Embryonic facial prominence (tissue), 1 donor: ENCODE results near the gene CEMIP.

Source experiments
- DNase-seq: peaks from one replicate; pipeline ENCODE4 v3.0.0-alpha.2; 2016; ENCODE audit errors: extremely low spot score

Gene CEMIP

GRCh38 chr15:80931191-80931590 lies 152.0 kb downstream of the CEMIP start:
- no peak for DNase-seq

DNA sequence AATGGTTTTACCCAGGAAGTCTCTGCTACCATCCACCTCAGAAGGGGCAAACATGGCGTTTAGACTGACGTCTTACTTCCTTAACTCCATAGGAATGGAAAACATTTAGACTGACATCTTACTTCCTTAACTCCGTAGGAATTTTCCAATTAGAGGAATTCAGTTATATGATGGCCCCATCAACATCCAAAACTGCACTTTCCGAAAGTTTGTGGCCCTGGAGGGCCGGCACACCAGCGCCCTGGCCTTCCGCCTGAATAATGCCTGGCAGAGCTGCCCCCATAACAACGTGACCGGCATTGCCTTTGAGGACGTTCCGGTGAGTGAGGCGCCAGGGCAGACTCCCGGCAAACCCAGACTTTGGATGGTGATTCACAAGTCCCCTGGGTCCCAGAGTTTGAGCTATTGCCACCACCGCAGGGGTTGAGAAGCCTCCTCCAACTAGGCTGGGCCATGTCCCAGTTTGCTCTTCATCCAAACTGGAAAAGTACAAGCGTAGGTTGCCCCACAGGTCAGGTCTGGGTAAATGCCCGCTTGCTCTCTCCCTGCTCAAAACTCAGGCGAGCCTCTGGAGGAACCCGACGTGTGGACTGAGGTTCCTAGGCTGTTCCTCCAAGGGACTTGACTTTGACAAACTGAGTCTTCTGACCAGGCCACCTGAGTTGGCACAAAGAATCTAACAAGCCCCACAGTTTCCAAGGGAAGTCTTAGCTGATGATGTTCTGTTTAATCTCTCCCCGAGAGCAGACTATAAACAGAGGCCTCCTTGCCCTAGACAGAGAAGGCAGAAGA lies 152.7 kb downstream of the CEMIP start:
- no peak for DNase-seq

- no peak for DNase-seq
These were observed 153.3 kb downstream of the CEMIP start for GRCh38 chr15:80932513-80932815.

DNA sequence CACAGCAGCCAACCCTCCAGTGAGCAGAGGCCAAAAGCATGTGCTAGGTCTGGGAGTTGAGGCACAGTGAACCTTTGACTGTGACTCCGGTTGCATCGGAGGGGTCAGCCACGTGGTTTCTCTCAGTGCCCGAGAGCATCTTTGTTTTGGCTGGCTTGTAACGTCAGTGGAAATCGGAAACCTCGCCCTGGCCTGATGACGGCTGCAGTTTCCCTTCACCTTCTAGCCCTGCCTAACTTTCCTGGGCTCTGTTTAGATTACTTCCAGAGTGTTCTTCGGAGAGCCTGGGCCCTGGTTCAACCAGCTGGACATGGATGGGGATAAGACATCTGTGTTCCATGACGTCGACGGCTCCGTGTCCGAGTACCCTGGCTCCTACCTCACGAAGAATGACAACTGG lies 153.8 kb downstream of the CEMIP start:
- no peak for DNase-seq

DNA sequence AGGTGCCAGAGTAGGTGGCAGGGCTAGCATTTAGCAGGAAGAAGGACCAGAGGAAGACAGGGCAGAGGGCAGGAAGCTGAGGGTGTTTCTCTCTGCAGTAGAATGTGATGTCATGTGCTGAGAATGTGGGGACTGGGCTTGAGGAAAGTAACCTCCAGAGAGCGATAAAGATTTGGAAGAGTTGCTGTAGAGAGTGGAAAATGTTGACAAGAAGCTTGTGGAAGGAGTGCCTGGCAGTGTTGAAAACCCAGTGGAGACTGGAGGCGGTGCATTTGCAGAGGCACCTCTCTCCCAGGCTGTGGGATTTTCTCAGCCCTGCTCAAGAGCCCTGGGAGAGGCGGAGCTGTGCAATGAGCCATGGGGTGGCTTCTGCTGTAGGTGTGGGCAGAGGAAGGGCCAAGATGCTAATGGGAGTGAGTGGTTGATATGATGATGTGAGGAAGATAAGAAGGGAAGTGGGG lies 155.6 kb downstream of the CEMIP start:
- DNase-seq, result no peak

GRCh38 chr15:80936288-80937078 lies 157.3 kb downstream of the CEMIP start:
- no peak for DNase-seq

GRCh38 chr15:80937718-80938117 lies 158.5 kb downstream of the CEMIP start:
- DNase-seq, result no peak

DNA sequence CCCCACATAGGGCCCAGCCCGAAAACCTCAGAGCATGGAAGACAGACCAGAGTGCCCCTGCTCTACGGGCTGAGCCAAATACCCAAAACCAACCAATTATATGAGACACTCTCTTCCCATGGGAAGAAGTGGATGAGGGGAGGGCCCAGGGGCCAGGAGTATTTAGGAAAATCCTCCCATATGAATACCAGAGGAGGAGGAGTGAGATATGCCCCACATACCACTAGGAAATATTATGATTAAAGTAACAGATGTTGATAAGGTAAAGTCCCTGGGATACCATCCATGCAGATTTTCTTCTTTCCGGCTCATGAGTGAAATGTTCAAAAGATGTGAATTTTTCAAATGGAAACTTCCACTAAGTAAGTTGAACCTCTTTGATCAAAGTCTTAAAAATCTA lies 160.0 kb downstream of the CEMIP start:
- DNase-seq, result no peak

- DNase-seq, result no peak
These were observed 161.2 kb downstream of the CEMIP start for GRCh38 chr15:80940331-80940730.

GRCh38 chr15:80940851-80941250 lies 161.7 kb downstream of the CEMIP start:
- no peak for DNase-seq

DNA sequence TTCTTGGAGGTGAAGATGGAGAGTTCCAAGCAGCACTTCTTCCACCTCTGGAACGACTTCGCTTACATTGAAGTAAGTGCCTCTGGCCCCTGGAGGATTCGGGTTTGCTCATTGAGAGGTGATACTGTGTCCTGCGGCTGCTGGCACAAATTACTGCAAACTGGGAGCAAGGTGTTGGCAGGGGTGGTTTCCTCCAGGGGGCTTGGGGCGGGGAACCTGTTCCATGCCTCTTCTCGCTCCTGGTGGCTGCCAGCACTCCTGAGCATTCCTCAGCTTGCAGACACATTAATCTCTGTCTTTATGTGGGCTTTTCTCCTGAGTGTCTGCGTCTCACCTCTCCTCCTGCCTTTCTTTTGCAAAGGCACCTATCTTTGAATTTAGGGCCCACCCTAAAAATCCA lies 163.1 kb downstream of the CEMIP start:
- DNase-seq, result no peak

DNA sequence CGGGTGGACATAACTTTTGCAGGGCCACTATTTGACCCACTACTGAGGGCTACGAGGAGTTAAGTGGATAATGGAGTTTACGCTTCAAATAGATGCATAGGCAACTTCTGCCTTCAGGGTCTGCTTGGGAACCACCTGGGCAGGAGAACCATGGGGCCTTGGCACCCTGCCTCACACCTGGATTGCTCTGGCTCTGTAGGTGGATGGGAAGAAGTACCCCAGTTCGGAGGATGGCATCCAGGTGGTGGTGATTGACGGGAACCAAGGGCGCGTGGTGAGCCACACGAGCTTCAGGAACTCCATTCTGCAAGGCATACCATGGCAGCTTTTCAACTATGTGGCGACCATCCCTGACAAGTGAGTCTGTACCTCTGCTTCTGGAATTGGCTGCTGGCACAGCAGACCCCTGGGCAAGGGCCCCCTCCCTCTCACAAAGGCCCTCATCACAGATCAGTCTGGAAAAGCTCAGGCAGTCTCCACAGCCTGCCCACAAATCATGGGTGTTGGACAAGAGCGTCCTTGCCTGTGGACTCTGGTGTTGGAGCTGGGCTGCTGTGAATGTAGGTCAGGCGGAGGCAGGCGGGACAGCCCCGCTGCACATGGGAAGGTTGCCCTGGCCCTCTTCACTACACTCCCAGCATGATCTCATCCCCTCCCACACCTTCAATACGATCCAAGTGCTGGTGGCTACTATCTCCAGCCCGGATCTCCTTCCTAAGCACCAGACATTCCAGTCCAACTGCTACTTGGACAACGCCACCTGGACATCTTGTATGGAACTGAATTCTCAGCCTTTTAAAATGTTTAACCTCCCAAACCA lies 163.8 kb downstream of the CEMIP start:
- no peak for DNase-seq

DNA sequence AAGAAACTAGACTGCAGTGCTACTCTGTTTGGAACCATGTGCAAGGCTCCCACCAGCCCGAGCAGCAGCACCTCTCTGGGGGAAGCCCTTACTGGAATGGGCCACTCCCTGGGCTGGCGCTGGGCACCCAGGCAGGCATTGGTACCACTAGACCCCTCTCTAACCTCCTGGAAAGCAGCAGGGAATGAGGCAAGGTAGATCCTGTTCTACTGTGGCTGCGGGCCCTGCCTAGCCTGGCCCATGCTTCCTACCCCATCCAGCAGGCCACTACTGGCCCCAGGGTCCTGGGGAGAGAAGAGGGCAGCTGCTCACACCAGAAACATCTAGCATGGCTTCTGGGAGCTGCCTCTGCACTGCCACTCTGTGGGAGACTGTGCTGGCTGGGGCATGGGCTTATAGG lies 165.6 kb downstream of the CEMIP start:
- no peak for DNase-seq

DNA sequence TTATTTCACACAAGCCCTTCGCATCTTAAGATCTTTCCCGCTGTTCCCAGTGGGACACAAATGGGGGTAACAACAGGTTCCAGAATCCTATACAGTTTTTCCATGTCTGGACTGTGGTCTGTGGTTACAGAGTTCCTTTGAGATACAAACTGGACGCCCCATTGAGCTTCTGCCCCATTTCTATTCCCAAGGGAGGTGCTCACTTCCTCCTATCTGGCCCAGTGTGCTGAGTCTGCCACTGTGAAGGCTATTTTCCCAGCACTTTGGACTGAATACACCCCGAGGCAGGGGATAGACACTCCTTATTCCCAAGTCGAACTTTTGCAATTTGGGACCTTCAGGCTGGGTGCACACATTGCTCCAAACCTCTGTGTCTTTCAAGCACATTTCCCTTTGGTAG lies 166.4 kb downstream of the CEMIP start:
- DNase-seq, result no peak

DNA sequence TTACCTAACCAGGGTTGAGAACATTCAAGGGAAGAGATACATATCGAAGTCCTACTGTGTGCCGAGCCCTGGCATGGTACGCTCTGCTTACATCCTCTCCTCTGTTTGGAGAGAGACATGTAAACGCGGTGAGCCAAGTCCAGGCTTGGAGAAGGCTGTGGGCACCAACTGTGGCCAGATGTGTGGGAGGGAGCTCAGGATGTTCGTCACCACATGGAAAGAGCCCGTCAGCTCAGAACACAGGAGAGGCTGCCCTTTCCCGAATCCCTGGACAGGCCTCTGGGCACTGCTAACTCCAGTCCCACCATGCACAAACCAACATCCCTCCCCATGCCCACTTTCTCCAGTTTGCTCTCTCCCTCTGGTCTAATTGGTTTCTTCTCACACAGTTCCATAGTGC lies 167.4 kb downstream of the CEMIP start:
- no peak for DNase-seq

- DNase-seq, result no peak
These were observed 169.6 kb downstream of the CEMIP start for GRCh38 chr15:80948651-80949292.

GRCh38 chr15:80949756-80950155 lies 170.6 kb downstream of the CEMIP start:
- no peak for DNase-seq

DNA sequence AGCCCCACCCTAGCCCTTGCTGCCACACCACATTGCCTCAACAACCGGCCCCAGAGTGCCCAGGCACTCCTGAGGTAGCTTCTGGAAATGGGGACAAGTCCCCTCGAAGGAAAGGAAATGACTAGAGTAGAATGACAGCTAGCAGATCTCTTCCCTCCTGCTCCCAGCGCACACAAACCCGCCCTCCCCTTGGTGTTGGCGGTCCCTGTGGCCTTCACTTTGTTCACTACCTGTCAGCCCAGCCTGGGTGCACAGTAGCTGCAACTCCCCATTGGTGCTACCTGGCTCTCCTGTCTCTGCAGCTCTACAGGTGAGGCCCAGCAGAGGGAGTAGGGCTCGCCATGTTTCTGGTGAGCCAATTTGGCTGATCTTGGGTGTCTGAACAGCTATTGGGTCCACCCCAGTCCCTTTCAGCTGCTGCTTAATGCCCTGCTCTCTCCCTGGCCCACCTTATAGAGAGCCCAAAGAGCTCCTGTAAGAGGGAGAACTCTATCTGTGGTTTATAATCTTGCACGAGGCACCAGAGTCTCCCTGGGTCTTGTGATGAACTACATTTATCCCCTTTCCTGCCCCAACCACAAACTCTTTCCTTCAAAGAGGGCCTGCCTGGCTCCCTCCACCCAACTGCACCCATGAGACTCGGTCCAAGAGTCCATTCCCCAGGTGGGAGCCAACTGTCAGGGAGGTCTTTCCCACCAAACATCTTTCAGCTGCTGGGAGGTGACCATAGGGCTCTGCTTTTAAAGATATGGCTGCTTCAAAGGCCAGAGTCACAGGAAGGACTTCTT lies 171.3 kb downstream of the CEMIP start:
- no peak for DNase-seq

GRCh38 chr15:80951941-80952340 lies 172.8 kb downstream of the CEMIP start:
- no peak for DNase-seq

- no peak for DNase-seq
These were observed 174.1 kb downstream of the CEMIP start for GRCh38 chr15:80953001-80953952.
